Hepatocyte (in vitro differentiated cells): ENCODE data around the gene SHROOM3. TPM values are rescaled to one million over a fixed set of nuclear protein-coding genes. Genes with fewer than 3 reads are reported as not detected.

Experiments used
- DNase-seq: peaks from one replicate; pipeline ENCODE4 v3.0.0-alpha.2; 2016; ENCODE audit warnings: low spot score
- H2AFZ ChIP-seq: fragments of 200-600 bp; sonication (generic); 2 replicates; pipeline ENCODE4 v1.6.0; 2016; ENCODE audit warnings: antibody characterized with exemption, mild to moderate bottlenecking
- H3K27ac ChIP-seq: fragments of 200-600 bp; sonication (generic); 2 replicates; pipeline ENCODE4 v1.5.1; 2016; ENCODE audit warnings: mild to moderate bottlenecking
- H3K27me3 ChIP-seq: fragments of 200-600 bp; sonication (generic); 2 replicates; pipeline ENCODE4 v1.6.1; 2016
- H3K36me3 ChIP-seq: fragments of 200-600 bp; sonication (generic); replicated peaks from 2 replicates; pipeline ENCODE4 v1.5.1; 2016; ENCODE audit warnings: low read depth; ENCODE audit not compliant: insufficient read depth
- H3K4me1 ChIP-seq: fragments of 200-600 bp; sonication (generic); 2 replicates; pipeline ENCODE4 v1.5.1; 2016; ENCODE audit warnings: mild to moderate bottlenecking, moderate library complexity; ENCODE audit not compliant: insufficient read depth
- H3K4me2 ChIP-seq: fragments of 200-600 bp; sonication (generic); 2 replicates; pipeline ENCODE4 v1.6.0; 2016
- H3K4me3 ChIP-seq: fragments of 200-600 bp; sonication (generic); 2 replicates; pipeline ENCODE4 v1.5.1; 2016; ENCODE audit warnings: mild to moderate bottlenecking
- H3K79me2 ChIP-seq: fragments of 200-600 bp; sonication (generic); 2 replicates; pipeline ENCODE4 v1.6.0; 2017; ENCODE audit warnings: mild to moderate bottlenecking
- H3K9me2 ChIP-seq: fragments of 200-600 bp; sonication (generic); replicated peaks from 2 replicates; pipeline ENCODE4 v1.6.0; 2017; ENCODE audit warnings: mild to moderate bottlenecking; ENCODE audit not compliant: insufficient read depth
- H3K9me3 ChIP-seq: fragments of 200-600 bp; sonication (generic); 2 replicates; pipeline ENCODE4 v1.5.1; 2016; ENCODE audit warnings: low read depth, mild to moderate bottlenecking
- H4K20me1 ChIP-seq: fragments of 200-600 bp; sonication (generic); 2 replicates; pipeline ENCODE4 v1.6.0; 2016; ENCODE audit warnings: mild to moderate bottlenecking; ENCODE audit not compliant: insufficient read depth, poor library complexity, severe bottlenecking
- CTCF ChIP-seq: fragments of 200-600 bp; sonication (generic); IDR thresholded peaks from 2 replicates; pipeline ENCODE4 v1.5.1; 2016; ENCODE audit warnings: antibody characterized with exemption, mild to moderate bottlenecking; ENCODE audit not compliant: poor library complexity
- EZH2 ChIP-seq: fragments of 200-600 bp; sonication (generic); IDR thresholded peaks from 2 replicates; pipeline ENCODE4 v1.6.1; 2016; ENCODE audit warnings: antibody characterized with exemption, mild to moderate bottlenecking, borderline replicate concordance
- EZH2phosphoT487 ChIP-seq: fragments of 200-600 bp; sonication (generic); IDR thresholded peaks from one replicate; pipeline ENCODE4 v1.6.1; 2018; ENCODE audit warnings: antibody characterized with exemption, mild to moderate bottlenecking, low read depth, moderate library complexity; ENCODE audit not compliant: unreplicated experiment, severe bottlenecking
- WGBS: methylation state at CpG from one replicate; pipeline ENCODE4 v1.1.6; 2016; ENCODE audit warnings: low lambda C conversion rate; ENCODE audit errors: missing lambda C conversion rate; 5-methylcytosine and 5-hydroxymethylcytosine counted together
- polyA plus RNA-seq: library from polyadenylated mRNA; unstranded; fragments of >200 nt; fragmentation: Nextera tagmentation; extraction: Ambion mirVana; gene quantifications from 2 replicates; pipeline ENCODE4 v1.2.1, GENCODE V29; 2016
- total RNA-seq: library from RNA; depleted of rRNA; stranded (reverse); fragments of >200 nt; gene quantifications from 2 replicates; pipeline ENCODE4 v1.2.3, GENCODE V29; 2014

Gene SHROOM3
- total and polyA plus RNA-seq, 2 experiments from 2014 or later = 35.0 to 63.1 TPM

- H3K9me3 ChIP-seq = no peaks in the 10 kb centered on the region
- no peak overlapping the region for H3K4me3 ChIP-seq
- H3K4me2 ChIP-seq = peak overlapping the region; percentile 2
- H3K9me2 ChIP-seq = no peaks in the 10 kb centered on the region
- H3K79me2 ChIP-seq = peaks cover 68% of the 10 kb centered on the region
- H3K27me3 ChIP-seq = no peaks in the 10 kb centered on the region
- no peak for TF ChIP-seq EZH2phosphoT487
- no peak for TF ChIP-seq EZH2
- TF ChIP-seq CTCF = no peak
- H2AFZ ChIP-seq = no peak overlapping the region
- H3K36me3 ChIP-seq = no peaks in the 10 kb centered on the region
- peak overlapping the region; percentile 97 for H3K27ac ChIP-seq
- 60% methylated on average over 5 of the region's 5 CpGs for WGBS
- no peaks in the 10 kb centered on the region for H4K20me1 ChIP-seq
- no peak for DNase-seq
- peaks cover 49% of the 10 kb centered on the region for H3K4me1 ChIP-seq
These were observed 274.1 kb downstream of the SHROOM3 start for GRCh38 chr4:76708971-76709771.

GRCh38 chr4:76709772-76710090 lies 274.7 kb downstream of the SHROOM3 start:
- 89% methylated on average over 7 of the region's 7 CpGs for WGBS
- Histone ChIP-seq H3K79me2 (peaks cover 74% of the 10 kb centered on the region), H4K20me1 (no peaks in the 10 kb centered on the region), H3K36me3 (no peaks in the 10 kb centered on the region), H3K27ac (peak overlapping the region; percentile 97), H3K9me3 (no peaks in the 10 kb centered on the region), H3K4me1 (peaks cover 45% of the 10 kb centered on the region), H3K4me2 (no peak overlapping the region), H3K9me2 (no peaks in the 10 kb centered on the region), H2AFZ (no peak overlapping the region), H3K27me3 (no peaks in the 10 kb centered on the region), H3K4me3 (no peak overlapping the region)
- no peak for DNase-seq
- TF ChIP-seq EZH2phosphoT487 (no peak), EZH2 (no peak), CTCF (no peak)

GRCh38 chr4:76712564-76712963 lies 277.5 kb downstream of the SHROOM3 start:
- TF ChIP-seq EZH2 (no peak), CTCF (no peak), EZH2phosphoT487 (no peak)
- Histone ChIP-seq H3K27me3 (no peaks in the 10 kb centered on the region), H3K9me3 (no peaks in the 10 kb centered on the region), H3K36me3 (no peaks in the 10 kb centered on the region), H3K9me2 (no peaks in the 10 kb centered on the region), H3K27ac (no peak overlapping the region), H3K79me2 (peaks cover 84% of the 10 kb centered on the region), H2AFZ (no peak overlapping the region), H3K4me1 (peaks cover 17% of the 10 kb centered on the region), H4K20me1 (no peaks in the 10 kb centered on the region), H3K4me3 (no peak overlapping the region), H3K4me2 (no peak overlapping the region)
- DNase-seq = no peak
- WGBS = 93% methylated on average over 5 of the region's 5 CpGs
